GM21528 (cell line): Measurements from ENCODE around the gene MRPS35.
A peak's percentile ranks its signal among the peaks of the same experiment; 100 is the strongest.
"Not testable (repeated sequence)": the region's sequence is repeated elsewhere in the genome, so short reads cannot be mapped to it uniquely, and the experiment has no call there.

Source experiments
- ATAC-seq: cut with Tn5 transposase; IDR thresholded peaks from one replicate; pipeline ENCODE4 v1.9.1; 2021; ENCODE audit warnings: mild to moderate bottlenecking, moderate library complexity; ENCODE audit not compliant: unreplicated experiment, low FRiP score

MRPS35 gene

GRCh38 chr12:27707216-27707615 is 3.4 kb upstream of the MRPS35 start:
- ATAC-seq, result no peak

DNA sequence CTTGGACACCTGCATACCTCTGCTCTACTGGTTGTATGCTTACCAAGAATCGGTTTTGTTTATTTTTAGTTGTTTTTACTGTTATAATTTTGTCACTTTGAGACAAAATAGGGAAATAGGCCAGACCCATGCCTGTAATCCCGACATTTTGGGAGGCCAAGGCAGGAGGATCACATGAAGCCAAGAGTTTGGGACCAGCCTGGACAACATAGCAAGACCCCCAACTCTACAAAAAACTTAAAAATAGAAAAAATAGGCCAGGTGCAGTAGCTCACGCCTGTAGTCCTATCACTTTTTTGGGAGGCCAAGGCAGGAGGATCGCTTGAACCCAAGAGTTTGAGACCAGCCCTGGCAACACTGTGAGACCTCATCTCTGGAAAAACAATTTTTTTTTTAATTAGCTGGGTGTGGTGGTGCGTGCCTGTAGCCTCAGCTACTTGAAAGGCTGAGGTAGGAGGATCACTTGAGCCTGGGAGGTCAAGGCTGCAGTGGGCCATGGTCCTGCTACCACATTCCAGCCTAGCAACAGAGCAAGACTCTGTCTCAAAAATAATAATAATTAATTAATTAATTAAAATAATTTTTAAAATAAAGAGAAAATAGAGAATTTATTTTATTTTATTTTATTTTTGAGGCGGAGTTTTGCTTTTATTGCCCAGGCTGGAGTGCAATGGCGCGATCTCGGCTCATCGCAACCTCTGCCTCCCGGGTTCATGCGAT is 1.3 kb upstream of the MRPS35 start:
- ATAC-seq, result no peak

- ATAC-seq, result peak; percentile 52
These were observed 570 bp upstream of the MRPS35 start for GRCh38 chr12:27709932-27710591.

- peak; percentile 25 for ATAC-seq
These were observed 668 bp downstream of the MRPS35 start for GRCh38 chr12:27711317-27711682.

- no peak for ATAC-seq
These were observed 1.3 kb downstream of the MRPS35 start for GRCh38 chr12:27711967-27712366.

GRCh38 chr12:27723212-27723611 is 12.6 kb downstream of the MRPS35 start:
- ATAC-seq, result no peak

DNA sequence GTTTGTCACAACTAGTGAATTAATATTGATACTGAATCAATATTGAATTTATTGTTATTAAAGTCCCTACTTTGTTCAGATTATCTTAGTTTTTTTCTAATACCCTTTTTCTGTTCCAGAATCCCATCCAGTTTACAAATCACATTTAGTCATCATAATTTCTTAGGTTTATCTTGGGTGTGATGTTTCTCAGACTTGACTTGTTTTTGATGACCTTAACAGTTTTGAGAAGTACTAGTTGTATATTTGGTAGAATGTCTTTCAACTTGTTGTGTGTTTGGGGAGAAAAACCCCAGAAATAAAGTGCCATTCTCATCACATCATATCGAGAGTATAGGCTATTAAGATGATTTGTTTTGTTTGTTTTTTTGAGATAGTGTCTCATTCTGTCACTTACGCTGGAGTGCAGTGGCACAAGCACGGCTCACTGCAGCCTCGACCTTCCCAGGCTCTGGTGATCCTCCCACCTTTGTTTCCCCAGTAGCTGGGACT is 19.5 kb downstream of the MRPS35 start:
- ATAC-seq, result no peak

GRCh38 chr12:27732281-27732680 is 21.6 kb downstream of the MRPS35 start:
- ATAC-seq, result no peak

DNA sequence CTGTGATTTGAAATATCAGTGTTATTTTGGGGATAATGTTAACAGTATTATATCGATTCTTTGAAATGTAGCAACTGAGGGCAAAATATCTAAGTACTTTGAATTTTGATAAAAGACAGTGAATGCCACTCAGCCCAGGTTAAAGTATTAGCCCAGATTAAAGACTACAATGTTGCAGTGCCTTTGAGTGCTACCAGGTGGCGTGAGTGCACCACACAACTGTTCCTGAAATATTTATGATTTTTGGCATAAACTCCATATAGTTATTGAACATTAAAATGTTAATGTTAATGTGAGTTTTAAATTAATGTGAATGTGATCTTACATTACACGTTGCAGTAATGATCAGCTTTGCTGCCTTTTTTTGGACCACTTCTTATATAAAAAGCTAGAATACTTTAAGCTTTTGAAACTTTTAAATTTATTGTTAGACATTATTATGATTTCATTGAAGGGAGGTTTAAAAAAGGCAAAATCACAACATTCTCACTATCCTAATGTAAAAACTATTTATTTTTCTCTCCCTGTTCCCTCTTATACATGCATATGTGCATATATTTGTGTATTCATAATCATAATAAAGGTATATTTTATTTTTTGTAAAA is 22.5 kb downstream of the MRPS35 start:
- ATAC-seq, result peak; percentile 55

- ATAC-seq, result no peak
These were observed 23.2 kb downstream of the MRPS35 start for GRCh38 chr12:27733791-27734190.

GRCh38 chr12:27734321-27734720 is 23.7 kb downstream of the MRPS35 start:
- ATAC-seq, result not testable (repeated sequence)

DNA sequence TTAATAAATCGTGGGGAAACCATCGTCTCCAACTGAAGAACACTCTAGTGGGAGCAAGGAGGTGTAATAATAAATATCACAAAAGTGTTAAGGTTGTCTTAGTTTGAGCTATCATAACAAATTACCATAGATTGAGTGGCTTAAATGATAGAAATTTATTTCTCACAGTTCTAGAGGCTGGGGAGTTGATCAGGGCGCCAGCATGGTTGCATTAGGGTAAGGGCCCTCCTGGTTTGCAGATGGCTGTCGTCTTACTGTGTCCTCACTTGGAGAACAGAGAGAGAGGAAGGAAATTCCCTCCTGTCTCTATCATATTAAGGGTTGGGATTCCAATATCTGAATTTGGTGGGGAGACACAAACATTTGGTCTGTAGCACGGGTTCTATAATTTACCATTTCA is 33.0 kb downstream of the MRPS35 start:
- no peak for ATAC-seq

DNA sequence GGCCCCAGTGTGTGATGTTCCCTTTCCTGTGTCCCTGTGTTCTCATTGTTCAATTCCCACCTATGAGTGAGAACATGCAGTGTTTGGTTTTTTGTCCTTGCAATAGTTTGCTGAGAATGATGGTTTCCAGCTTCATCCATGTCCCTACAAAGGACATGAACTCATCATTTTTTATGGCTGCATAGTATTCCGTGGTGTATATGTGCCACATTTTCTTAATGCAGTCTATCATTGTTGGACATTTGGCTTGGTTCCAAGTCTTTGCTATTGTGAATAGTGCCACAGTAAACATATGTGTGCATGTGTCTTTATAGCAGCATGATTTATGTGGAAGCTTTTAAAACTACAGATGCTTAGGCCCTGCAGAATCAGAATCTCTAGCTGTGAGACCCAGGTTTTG is 35.1 kb downstream of the MRPS35 start:
- not testable (repeated sequence) for ATAC-seq

DNA sequence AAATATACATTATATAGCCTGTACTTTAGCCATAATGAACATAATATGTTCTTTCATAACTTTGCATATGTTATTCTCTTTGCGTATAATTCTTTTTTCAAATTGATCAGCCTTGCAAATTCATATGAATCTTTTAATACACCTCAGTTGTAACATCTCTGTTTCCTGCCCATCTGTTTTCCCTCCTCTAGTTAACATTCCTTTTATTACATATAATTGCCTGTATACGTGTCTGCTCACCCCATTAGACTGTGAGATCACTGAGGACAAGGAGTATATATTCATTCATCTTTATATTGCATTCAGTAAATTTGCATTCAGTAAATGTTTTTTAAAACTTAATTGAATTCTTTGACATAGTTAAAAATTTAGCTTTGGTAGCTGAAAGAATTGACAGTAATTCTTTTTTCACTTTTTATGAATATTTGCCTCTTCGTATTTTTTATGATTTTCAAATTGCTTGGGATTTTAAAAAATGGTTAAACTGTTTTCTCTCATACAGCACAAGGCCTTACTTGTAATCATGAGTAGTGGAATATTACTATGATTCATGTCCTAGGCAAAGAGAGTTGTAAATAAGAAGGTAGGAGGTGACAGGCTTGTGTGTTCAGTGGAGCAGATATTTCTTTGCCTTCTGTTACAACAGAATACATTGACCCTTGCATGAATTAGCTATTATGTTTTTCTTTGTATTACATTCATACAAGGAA is 36.6 kb downstream of the MRPS35 start:
- ATAC-seq, result no peak

- no peak for ATAC-seq
These were observed 40.9 kb downstream of the MRPS35 start for GRCh38 chr12:27751386-27752047.

DNA sequence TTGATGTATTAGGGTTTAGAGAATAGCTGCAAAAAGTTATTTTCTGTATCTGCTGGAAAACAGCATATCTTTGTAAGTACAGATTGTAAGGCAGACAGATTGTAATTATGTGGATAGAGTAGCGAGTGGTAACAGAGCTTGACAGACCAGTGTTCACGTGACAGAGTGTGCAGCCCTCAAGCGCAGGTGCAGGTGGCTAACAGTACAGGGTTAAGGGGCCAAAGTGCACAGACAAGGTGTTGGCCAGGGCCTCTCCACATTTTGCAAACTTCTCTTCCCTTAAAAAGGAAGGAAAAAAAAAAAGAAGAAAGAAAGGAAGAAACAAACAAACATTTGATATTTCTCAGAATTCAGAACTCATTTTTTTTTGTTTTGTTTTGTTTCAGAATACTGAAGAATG is 44.2 kb downstream of the MRPS35 start:
- ATAC-seq, result no peak

- no peak for ATAC-seq
These were observed 46.1 kb downstream of the MRPS35 start for GRCh38 chr12:27756670-27757195.

GRCh38 chr12:27762757-27763156 is 52.1 kb downstream of the MRPS35 start:
- ATAC-seq, result no peak

- no peak for ATAC-seq
These were observed 56.0 kb downstream of the MRPS35 start for GRCh38 chr12:27766587-27766986.

- ATAC-seq, result no peak
These were observed 58.6 kb downstream of the MRPS35 start for GRCh38 chr12:27769142-27769673.
